Hepatocyte (in vitro differentiated cells): ENCODE measurements around the gene SPECC1L. TPM values are rescaled to one million over a fixed set of nuclear protein-coding genes. Genes with fewer than 3 reads are reported as not detected.

Experiments used
- DNase-seq: peaks from one replicate; pipeline ENCODE4 v3.0.0-alpha.2; 2016; ENCODE audit warnings: low spot score
- H2AFZ ChIP-seq: fragments of 200-600 bp; sonication (generic); 2 replicates; pipeline ENCODE4 v1.6.0; 2016; ENCODE audit warnings: antibody characterized with exemption, mild to moderate bottlenecking
- H3K27ac ChIP-seq: fragments of 200-600 bp; sonication (generic); 2 replicates; pipeline ENCODE4 v1.5.1; 2016; ENCODE audit warnings: mild to moderate bottlenecking
- H3K27me3 ChIP-seq: fragments of 200-600 bp; sonication (generic); 2 replicates; pipeline ENCODE4 v1.6.1; 2016
- H3K36me3 ChIP-seq: fragments of 200-600 bp; sonication (generic); replicated peaks from 2 replicates; pipeline ENCODE4 v1.5.1; 2016; ENCODE audit warnings: low read depth; ENCODE audit not compliant: insufficient read depth
- H3K4me1 ChIP-seq: fragments of 200-600 bp; sonication (generic); 2 replicates; pipeline ENCODE4 v1.5.1; 2016; ENCODE audit warnings: mild to moderate bottlenecking, moderate library complexity; ENCODE audit not compliant: insufficient read depth
- H3K4me2 ChIP-seq: fragments of 200-600 bp; sonication (generic); 2 replicates; pipeline ENCODE4 v1.6.0; 2016
- H3K4me3 ChIP-seq: fragments of 200-600 bp; sonication (generic); 2 replicates; pipeline ENCODE4 v1.5.1; 2016; ENCODE audit warnings: mild to moderate bottlenecking
- H3K79me2 ChIP-seq: fragments of 200-600 bp; sonication (generic); 2 replicates; pipeline ENCODE4 v1.6.0; 2017; ENCODE audit warnings: mild to moderate bottlenecking
- H3K9me2 ChIP-seq: fragments of 200-600 bp; sonication (generic); replicated peaks from 2 replicates; pipeline ENCODE4 v1.6.0; 2017; ENCODE audit warnings: mild to moderate bottlenecking; ENCODE audit not compliant: insufficient read depth
- H3K9me3 ChIP-seq: fragments of 200-600 bp; sonication (generic); 2 replicates; pipeline ENCODE4 v1.5.1; 2016; ENCODE audit warnings: low read depth, mild to moderate bottlenecking
- H4K20me1 ChIP-seq: fragments of 200-600 bp; sonication (generic); 2 replicates; pipeline ENCODE4 v1.6.0; 2016; ENCODE audit warnings: mild to moderate bottlenecking; ENCODE audit not compliant: insufficient read depth, poor library complexity, severe bottlenecking
- CTCF ChIP-seq: fragments of 200-600 bp; sonication (generic); IDR thresholded peaks from 2 replicates; pipeline ENCODE4 v1.5.1; 2016; ENCODE audit warnings: antibody characterized with exemption, mild to moderate bottlenecking; ENCODE audit not compliant: poor library complexity
- EZH2 ChIP-seq: fragments of 200-600 bp; sonication (generic); IDR thresholded peaks from 2 replicates; pipeline ENCODE4 v1.6.1; 2016; ENCODE audit warnings: antibody characterized with exemption, mild to moderate bottlenecking, borderline replicate concordance
- EZH2phosphoT487 ChIP-seq: fragments of 200-600 bp; sonication (generic); IDR thresholded peaks from one replicate; pipeline ENCODE4 v1.6.1; 2018; ENCODE audit warnings: antibody characterized with exemption, mild to moderate bottlenecking, low read depth, moderate library complexity; ENCODE audit not compliant: unreplicated experiment, severe bottlenecking
- WGBS: methylation state at CpG from one replicate; pipeline ENCODE4 v1.1.6; 2016; ENCODE audit warnings: low lambda C conversion rate; ENCODE audit errors: missing lambda C conversion rate; 5-methylcytosine and 5-hydroxymethylcytosine counted together
- polyA plus RNA-seq: library from polyadenylated mRNA; unstranded; fragments of >200 nt; fragmentation: Nextera tagmentation; extraction: Ambion mirVana; gene quantifications from 2 replicates; pipeline ENCODE4 v1.2.1, GENCODE V29; 2016
- total RNA-seq: library from RNA; depleted of rRNA; stranded (reverse); fragments of >200 nt; gene quantifications from 2 replicates; pipeline ENCODE4 v1.2.3, GENCODE V29; 2014

Gene SPECC1L
- total RNA-seq = 28.3 and 30.3 TPM in 2 replicates
- 11.2 and 13.0 TPM in 2 replicates for polyA plus RNA-seq

GRCh38 chr22:24270556-24271385, at the start of gene SPECC1L:
Gene SPECC1L (plus strand): TSS chr22:24270831. CDS start chr22:24302232, 31,401 bp downstream.
- TF ChIP-seq EZH2 (no peak), EZH2phosphoT487 (no peak), CTCF (no peak)
- peak within 1 kb of the TSS; percentile 95 for H3K27ac ChIP-seq
- H3K27me3 ChIP-seq = no peaks in the 10 kb centered on the region
- H3K36me3 ChIP-seq = no peaks in the 10 kb centered on the region
- H3K9me2 ChIP-seq = no peaks in the 10 kb centered on the region
- H3K79me2 ChIP-seq = peaks cover 45% of the 10 kb centered on the region
- H3K4me3 ChIP-seq = peak within 1 kb of the TSS; percentile 82
- no peaks in the 10 kb centered on the region for H3K9me3 ChIP-seq
- peaks cover 27% of the 10 kb centered on the region for H4K20me1 ChIP-seq
- DNase-seq = peak; percentile 97
- peaks cover 14% of the 10 kb centered on the region for H3K4me1 ChIP-seq
- peak within 1 kb of the TSS; percentile 83 for H2AFZ ChIP-seq
- H3K4me2 ChIP-seq = peak within 1 kb of the TSS; percentile 80
- 1% methylated on average over 63 of the region's 89 CpGs for WGBS

- TF ChIP-seq CTCF (no peak), EZH2 (no peak), EZH2phosphoT487 (no peak)
- no peak overlapping the region for H3K4me2 ChIP-seq
- 100% methylated on average over 1 of the region's 1 CpG for WGBS
Measured at GRCh38 chr22:24224468-24224867, 46.2 kb upstream of the SPECC1L start.

GRCh38 chr22:24225044-24225601, 45.5 kb upstream of the SPECC1L start:
- no peak overlapping the region for H3K4me2 ChIP-seq
- H3K9me2 ChIP-seq = no peaks in the 10 kb centered on the region
- no peak overlapping the region for H3K27ac ChIP-seq
- DNase-seq = no peak
- no peak for TF ChIP-seq EZH2phosphoT487
- no peak for TF ChIP-seq CTCF
- TF ChIP-seq EZH2 = no peak
- no peaks in the 10 kb centered on the region for H3K36me3 ChIP-seq
- no peaks in the 10 kb centered on the region for H3K79me2 ChIP-seq
- H2AFZ ChIP-seq = no peak overlapping the region
- whole genome bisulfite sequencing = 94% methylated on average over 12 of the region's 14 CpGs
- H3K9me3 ChIP-seq = no peaks in the 10 kb centered on the region
- H4K20me1 ChIP-seq = no peaks in the 10 kb centered on the region
- H3K4me3 ChIP-seq = no peak overlapping the region
- H3K27me3 ChIP-seq = no peaks in the 10 kb centered on the region
- H3K4me1 ChIP-seq = no peaks in the 10 kb centered on the region

More at GRCh38 chr22:24224468-24224867, 46.2 kb upstream of the SPECC1L start:
- Histone ChIP-seq H2AFZ (no peak overlapping the region), H3K36me3 (no peaks in the 10 kb centered on the region), H3K27me3 (no peaks in the 10 kb centered on the region), H3K9me2 (no peaks in the 10 kb centered on the region), H4K20me1 (no peaks in the 10 kb centered on the region), H3K4me3 (no peak overlapping the region), H3K27ac (no peak overlapping the region), H3K79me2 (no peaks in the 10 kb centered on the region), H3K9me3 (no peaks in the 10 kb centered on the region), H3K4me1 (no peaks in the 10 kb centered on the region)
- no peak for DNase-seq
